SK-N-SH treated with all-trans-retinoic acid at 6 μM for 48 hours (cell line): Measurements from ENCODE around the gene TPRN.

Source experiments
- ATAC-seq: fragments of 200-7000 bp; cut with Tn5 transposase; 3 replicates; pipeline ENCODE4 v1.9.1; 2020; ENCODE audit warnings: mild to moderate bottlenecking, moderate library complexity
- ARNTL ChIP-seq: fragments of 450-650 bp; formaldehyde crosslinking; IDR thresholded peaks from 2 replicates; pipeline ENCODE4 v1.5.0; 2020; ENCODE audit warnings: low read depth, mild to moderate bottlenecking, moderate library complexity, borderline replicate concordance
- BACH2 ChIP-seq: fragments of 250-450 bp; sonication (Bioruptor Pico); IDR thresholded peaks from 2 replicates; pipeline ENCODE4 v1.9.0; 2021; ENCODE audit warnings: mild to moderate bottlenecking, borderline replicate concordance
- CREB5 ChIP-seq: fragments of 250-450 bp; sonication (Bioruptor Pico); IDR thresholded peaks from 2 replicates; pipeline ENCODE4 v1.5.1; 2020; ENCODE audit warnings: low read depth, mild to moderate bottlenecking, moderate library complexity
- CSDC2 ChIP-seq: fragments of 250-450 bp; sonication (Bioruptor Pico); IDR thresholded peaks from 2 replicates; pipeline ENCODE4 v1.5.0; 2020; ENCODE audit warnings: mild to moderate bottlenecking, moderate library complexity
- CSRNP3 ChIP-seq: fragments of 250-450 bp; sonication (Bioruptor Pico); IDR thresholded peaks from 2 replicates; pipeline ENCODE4 v1.5.1; 2021; ENCODE audit warnings: mild to moderate bottlenecking, moderate library complexity
- ESRRG ChIP-seq: fragments of 250-450 bp; sonication (Bioruptor Pico); IDR thresholded peaks from 2 replicates; pipeline ENCODE4 v1.6.1; 2021; ENCODE audit warnings: mild to moderate bottlenecking
- ISL1 ChIP-seq: fragments of 250-450 bp; sonication (Bioruptor Pico); IDR thresholded peaks from 2 replicates; pipeline ENCODE4 v2.1.2; 2022; ENCODE audit warnings: mild to moderate bottlenecking, moderate library complexity
- OSR1 ChIP-seq: fragments of 250-450 bp; sonication (Bioruptor Pico); IDR thresholded peaks from 2 replicates; pipeline ENCODE4 v1.8.0; 2022; ENCODE audit warnings: moderate library complexity, mild to moderate bottlenecking, inconsistent platforms
- PATZ1 ChIP-seq: fragments of 250-450 bp; sonication (Bioruptor Pico); IDR thresholded peaks from 2 replicates; pipeline ENCODE4 v1.8.0; 2020; ENCODE audit warnings: mild to moderate bottlenecking, moderate library complexity, borderline replicate concordance
- POU6F1 ChIP-seq: fragments of 250-450 bp; sonication (Bioruptor Pico); IDR thresholded peaks from 2 replicates; pipeline ENCODE4 v1.8.0; 2021; ENCODE audit warnings: low read depth, mild to moderate bottlenecking, moderate library complexity, borderline replicate concordance
- SNAI2 ChIP-seq: fragments of 250-450 bp; sonication (Bioruptor Pico); IDR thresholded peaks from 2 replicates; pipeline ENCODE4 v1.5.0; 2020; ENCODE audit warnings: mild to moderate bottlenecking, moderate library complexity
- TCF4 ChIP-seq: fragments of 250-450 bp; sonication (Bioruptor Pico); IDR thresholded peaks from 2 replicates; pipeline ENCODE4 v1.8.0; 2021; ENCODE audit warnings: mild to moderate bottlenecking, moderate library complexity, borderline replicate concordance
- TSHZ2 ChIP-seq: fragments of 250-450 bp; sonication (Bioruptor Pico); IDR thresholded peaks from 2 replicates; pipeline ENCODE4 v1.5.0; 2020; ENCODE audit warnings: mild to moderate bottlenecking, moderate library complexity
- ZC3H10 ChIP-seq: fragments of 250-450 bp; sonication (Bioruptor Pico); IDR thresholded peaks from 2 replicates; pipeline ENCODE4 v1.5.1; 2021; ENCODE audit warnings: mild to moderate bottlenecking, moderate library complexity
- ZFP30 ChIP-seq: fragments of 450-650 bp; formaldehyde crosslinking; IDR thresholded peaks from 2 replicates; pipeline ENCODE4 v1.5.0; 2022; ENCODE audit warnings: mild to moderate bottlenecking, moderate library complexity
- ZNF565 ChIP-seq: fragments of 450-650 bp; formaldehyde crosslinking; conservative IDR thresholded peaks from 2 replicates; pipeline ENCODE4 v1.5.0; 2020; ENCODE audit warnings: low read depth, mild to moderate bottlenecking, moderate library complexity
- ZNF70 ChIP-seq: fragments of 450-650 bp; formaldehyde crosslinking; IDR thresholded peaks from 2 replicates; pipeline ENCODE4 v1.5.0; 2020; ENCODE audit warnings: mild to moderate bottlenecking, moderate library complexity
- ZNF8 ChIP-seq: fragments of 450-650 bp; formaldehyde crosslinking; IDR thresholded peaks from 2 replicates; pipeline ENCODE4 v1.5.0; 2020; ENCODE audit warnings: mild to moderate bottlenecking, moderate library complexity

TPRN gene

GRCh38 chr9:137234758-137235423, 34.4 kb upstream of the TPRN start:
- TF ChIP-seq ZC3H10 (no peak), TCF4 (CRISPR knock-in tag) (no peak), TSHZ2 (CRISPR knock-in tag) (no peak), ESRRG (no peak), ZNF8 (CRISPR knock-in tag) (no peak), BACH2 (CRISPR knock-in tag) (no peak), ZFP30 (no peak), OSR1 (CRISPR knock-in tag) (no peak), CREB5 (CRISPR knock-in tag) (no peak), ARNTL (no peak), CSDC2 (CRISPR knock-in tag) (no peak), CSRNP3 (CRISPR knock-in tag) (no peak), POU6F1 (no peak)
- ATAC-seq = no peak

GRCh38 chr9:137234055-137234697, 33.6 kb upstream of the TPRN start:
- TF ChIP-seq ESRRG = no peak
- no peak for TF ChIP-seq PATZ1 (CRISPR knock-in tag)
- TF ChIP-seq TSHZ2 (CRISPR knock-in tag) = no peak
- TF ChIP-seq ZNF70 (CRISPR knock-in tag) = no peak
- no peak for TF ChIP-seq OSR1 (CRISPR knock-in tag)
- no peak for TF ChIP-seq SNAI2 (CRISPR knock-in tag)
- TF ChIP-seq ZNF8 (CRISPR knock-in tag) = no peak
- no peak for TF ChIP-seq POU6F1
- TF ChIP-seq ZNF565 (CRISPR knock-in tag) = no peak
- no peak for TF ChIP-seq ARNTL
- no peak for TF ChIP-seq CSRNP3 (CRISPR knock-in tag)
- TF ChIP-seq CSDC2 (CRISPR knock-in tag) = no peak
- no peak for TF ChIP-seq ISL1
- TF ChIP-seq, all 23 proteins: peak for 0
- ATAC-seq = no peak
